Neural cell (in vitro differentiated cells): ENCODE results near the gene TAF11. TPM values are rescaled to one million over a fixed set of nuclear protein-coding genes. Genes with fewer than 3 reads are reported as not detected.
"Not testable (repeated sequence)": the region's sequence is repeated elsewhere in the genome, so short reads cannot be mapped to it uniquely, and the experiment has no call there.

Experiments used
- H2AFZ ChIP-seq: fragments of 200-600, 300-800 bp; sonication (generic), shearing (Covaris generic); 2 replicates; pipeline ENCODE4 v1.6.0; 2014; ENCODE audit warnings: low read depth, mild to moderate bottlenecking, antibody characterized with exemption, low read length, moderate library complexity
- H3F3A ChIP-seq: fragments of 200-600 bp; shearing (Covaris generic); 2 replicates; pipeline ENCODE4 v1.6.1; 2016; ENCODE audit warnings: mild to moderate bottlenecking, moderate library complexity, mixed read lengths, antibody characterized with exemption, low read length; ENCODE audit not compliant: insufficient read depth, poor library complexity, severe bottlenecking
- H3K27ac ChIP-seq: fragments of 200-600, 300-800 bp; sonication (generic), shearing (Covaris generic); 2 replicates; pipeline ENCODE4 v1.5.1; 2014; ENCODE audit warnings: mild to moderate bottlenecking, low read length, moderate library complexity
- H3K27me3 ChIP-seq: fragments of 300-800, 200-600 bp; sonication (generic), shearing (Covaris generic); 2 replicates; pipeline ENCODE4 v1.6.0; 2014; ENCODE audit warnings: mild to moderate bottlenecking, low read depth, low read length, moderate library complexity; ENCODE audit not compliant: insufficient read depth
- H3K36me3 ChIP-seq: fragments of 300-800, 200-600 bp; sonication (generic), shearing (Covaris generic); 2 replicates; pipeline ENCODE4 v1.5.1; 2014; ENCODE audit warnings: mild to moderate bottlenecking, antibody characterized with exemption, low read length, moderate library complexity; ENCODE audit not compliant: insufficient read depth
- H3K4me2 ChIP-seq: fragments of 300-800, 200-600 bp; sonication (generic), shearing (Covaris generic); 2 replicates; pipeline ENCODE4 v1.6.0; 2014; ENCODE audit warnings: mild to moderate bottlenecking, low read length
- H3K4me3 ChIP-seq: fragments of 300-800, 200-600 bp; sonication (generic), shearing (Covaris generic); 2 replicates; pipeline ENCODE4 v1.5.1; 2014; ENCODE audit warnings: mild to moderate bottlenecking, low read length, moderate library complexity
- H3K79me2 ChIP-seq: fragments of 200-600 bp; shearing (Covaris generic); replicated peaks from 2 replicates; pipeline ENCODE4 v1.6.0; 2014; ENCODE audit warnings: mild to moderate bottlenecking, low read length, moderate library complexity; ENCODE audit not compliant: insufficient read depth
- H3K9ac ChIP-seq: fragments of 300-800, 200-600 bp; sonication (generic), shearing (Covaris generic); 2 replicates; pipeline ENCODE4 v1.6.1; 2016; ENCODE audit warnings: mild to moderate bottlenecking, low read length, mixed read lengths
- H3K9me2 ChIP-seq: fragments of 200-600 bp; shearing (Covaris generic); 2 replicates; pipeline ENCODE4 v1.6.1; 2016; ENCODE audit warnings: mild to moderate bottlenecking, low read length, mixed read lengths; ENCODE audit not compliant: insufficient read depth
- H3K9me3 ChIP-seq: fragments of 200-600, 300-800 bp; sonication (generic), shearing (Covaris generic); 2 replicates; pipeline ENCODE4 v1.6.1; 2016; ENCODE audit warnings: mild to moderate bottlenecking, mixed run types, low read length, moderate library complexity, mixed read lengths
- H4K20me1 ChIP-seq: fragments of 200-600 bp; shearing (Covaris generic); 2 replicates; pipeline ENCODE4 v1.6.1; 2016; ENCODE audit warnings: mild to moderate bottlenecking, mixed run types; ENCODE audit not compliant: insufficient read depth
- CTCF ChIP-seq: fragments of 450-650 bp; IDR thresholded peaks from 2 replicates; pipeline ENCODE4 v1.5.1; 2014; ENCODE audit warnings: antibody characterized with exemption, mild to moderate bottlenecking, moderate library complexity; ENCODE audit not compliant: poor library complexity, severe bottlenecking
- EP300 ChIP-seq: fragments of 450-650 bp; conservative IDR thresholded peaks from 2 replicates; pipeline ENCODE4 v1.6.1; 2014; ENCODE audit warnings: antibody characterized with exemption, mild to moderate bottlenecking, moderate library complexity; ENCODE audit not compliant: poor library complexity, severe bottlenecking
- MXI1 ChIP-seq: fragments of 450-650 bp; conservative IDR thresholded peaks from 2 replicates; pipeline ENCODE4 v1.6.1; 2014; ENCODE audit warnings: antibody characterized with exemption, mild to moderate bottlenecking; ENCODE audit not compliant: poor library complexity, severe bottlenecking
- POLR2AphosphoS5 ChIP-seq: IDR thresholded peaks from 2 replicates; pipeline ENCODE4 v1.6.1; 2012
- RAD21 ChIP-seq: fragments of 450-650 bp; conservative IDR thresholded peaks from 2 replicates; pipeline ENCODE4 v1.6.1; 2014; ENCODE audit warnings: antibody characterized with exemption, mild to moderate bottlenecking, moderate library complexity
- REST ChIP-seq: IDR thresholded peaks from 2 replicates; pipeline ENCODE4 v1.6.1; 2012; ENCODE audit warnings: borderline replicate concordance
- SMC3 ChIP-seq: fragments of 450-650 bp; conservative IDR thresholded peaks from 2 replicates; pipeline ENCODE4 v1.6.1; 2014; ENCODE audit warnings: antibody characterized with exemption, mild to moderate bottlenecking, moderate library complexity; ENCODE audit not compliant: poor library complexity
- TAF1 ChIP-seq: IDR thresholded peaks from 2 replicates; pipeline ENCODE4 v1.6.1; 2012; ENCODE audit warnings: low read depth
- polyA plus RNA-seq: library from polyadenylated mRNA; depleted of rRNA; stranded (reverse); fragments of >200 nt; gene quantifications from 2 replicates; pipeline ENCODE4 v1.2.3, GENCODE V29; 2014

The TAF11 gene
- polyA plus RNA-seq, 1 donor from 2014 or later: 115 TPM

DNA sequence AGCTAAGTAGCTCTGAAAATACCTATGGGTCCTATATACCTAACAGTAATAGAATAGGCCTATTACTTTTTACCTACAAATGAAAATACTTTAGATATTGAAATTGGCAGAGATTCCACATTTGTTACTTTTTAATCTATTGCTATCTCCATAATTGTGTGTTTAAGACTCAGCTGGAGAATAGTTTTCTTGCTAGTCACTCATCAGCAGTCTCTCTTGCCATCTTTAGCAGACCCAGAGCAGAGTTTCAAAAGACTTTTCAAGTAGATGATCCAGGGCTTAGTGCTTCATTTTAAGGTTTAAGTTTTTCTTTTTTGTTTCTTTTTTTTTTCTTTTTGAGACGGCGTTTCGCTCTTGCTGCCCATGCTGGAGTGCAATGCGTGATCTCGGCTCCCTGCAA lies 14.1 kb upstream of the TAF11 start:
- Histone ChIP-seq H4K20me1 (no peaks in the 10 kb centered on the region), H3K79me2 (peaks cover 5% of the 10 kb centered on the region), H3K4me2 (no peak overlapping the region)

DNA sequence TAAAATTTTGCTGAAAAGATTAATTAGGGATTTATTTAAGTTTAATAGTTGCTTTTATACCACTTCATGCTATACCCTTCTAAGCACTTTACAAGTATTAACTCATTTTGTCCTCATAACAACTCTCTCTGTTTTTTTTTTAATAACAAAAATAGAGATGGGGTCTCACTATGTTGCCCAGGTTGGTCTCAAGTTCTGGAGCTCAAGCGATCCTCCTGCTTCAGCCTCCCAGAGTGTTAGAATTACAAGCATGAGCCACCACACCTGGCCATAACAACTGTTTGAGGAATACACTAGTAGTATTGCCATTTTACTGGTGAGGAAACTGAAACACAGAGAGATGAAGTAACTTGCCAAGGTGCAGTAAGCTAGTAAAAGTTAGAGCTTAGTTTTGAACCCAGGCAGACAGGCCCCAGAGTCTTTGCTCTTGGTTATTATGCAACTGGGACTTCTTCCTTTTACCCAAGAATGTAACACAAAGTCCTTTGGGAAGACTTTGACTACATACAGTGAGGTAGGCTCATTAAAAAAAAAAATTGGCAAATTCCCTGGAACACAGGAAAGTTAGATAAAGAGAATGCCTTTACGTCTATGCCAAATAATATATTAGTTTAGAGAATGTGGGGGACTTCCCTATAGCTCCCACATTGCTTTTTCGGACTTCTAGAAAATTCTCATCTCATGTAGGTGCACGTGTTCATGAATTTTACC lies 12.6 kb upstream of the TAF11 start:
- Histone ChIP-seq H3K27ac (no peak overlapping the region), H4K20me1 (no peaks in the 10 kb centered on the region), H3K79me2 (peaks cover 8% of the 10 kb centered on the region)

More for the DNA sequence above, 14.1 kb upstream of the TAF11 start:
- Histone ChIP-seq H3K4me3 (no peak overlapping the region), H3F3A (no peaks in the 10 kb centered on the region), H3K27me3 (no peaks in the 10 kb centered on the region), H3K9me3 (no peaks in the 10 kb centered on the region), H3K9ac (no peak overlapping the region), H3K27ac (no peak overlapping the region), H3K36me3 (no peaks in the 10 kb centered on the region), H2AFZ (no peak overlapping the region), H3K9me2 (no peaks in the 10 kb centered on the region)
- TF ChIP-seq SMC3 (no peak), MXI1 (no peak), EP300 (no peak), REST (no peak)

GRCh38 chr6:34899748-34900147 lies 11.9 kb upstream of the TAF11 start:
- not testable (repeated sequence) for H4K20me1 ChIP-seq, H3K9me3 ChIP-seq
- peaks cover 15% of the 10 kb centered on the region for H3K79me2 ChIP-seq

More for the DNA sequence above, 12.6 kb upstream of the TAF11 start:
- no peak for TF ChIP-seq TAF1
- Histone ChIP-seq H3K9me3 (no peaks in the 10 kb centered on the region), H2AFZ (no peak overlapping the region), H3K9me2 (no peaks in the 10 kb centered on the region), H3K27me3 (no peaks in the 10 kb centered on the region), H3K9ac (no peak overlapping the region), H3F3A (no peaks in the 10 kb centered on the region), H3K4me2 (no peak overlapping the region), H3K4me3 (no peak overlapping the region), H3K36me3 (no peaks in the 10 kb centered on the region)

DNA sequence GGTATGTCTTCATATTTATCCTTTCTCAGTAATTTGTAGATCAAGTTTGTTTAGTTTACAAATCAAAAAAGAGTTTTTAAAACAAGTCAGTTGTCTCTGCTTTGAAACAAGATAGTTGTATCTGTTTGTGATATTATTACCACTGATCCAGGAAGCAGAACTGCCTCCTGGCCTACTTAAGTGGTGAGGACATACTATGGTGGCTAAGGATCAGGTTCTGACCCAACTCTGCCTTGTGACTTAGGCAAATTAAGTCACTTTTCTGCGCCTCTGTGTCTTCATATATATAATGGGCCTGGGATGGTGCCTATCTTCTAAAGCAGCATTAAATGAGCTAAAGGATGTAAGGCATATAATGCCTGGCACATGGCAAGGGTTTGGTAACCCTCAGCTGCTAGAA lies 9.9 kb upstream of the TAF11 start:
- Histone ChIP-seq H3K9me2 (no peaks in the 10 kb centered on the region), H3F3A (no peaks in the 10 kb centered on the region), H3K4me3 (no peak overlapping the region), H3K4me2 (no peak overlapping the region), H3K9ac (no peak overlapping the region), H3K27ac (no peak overlapping the region), H4K20me1 (no peaks in the 10 kb centered on the region), H3K36me3 (no peaks in the 10 kb centered on the region), H3K27me3 (no peaks in the 10 kb centered on the region), H3K9me3 (no peaks in the 10 kb centered on the region), H3K79me2 (peaks cover 23% of the 10 kb centered on the region), H2AFZ (no peak overlapping the region)
- TF ChIP-seq EP300 (no peak), CTCF (no peak), REST (no peak), POLR2AphosphoS5 (no peak), SMC3 (no peak), RAD21 (no peak), MXI1 (no peak), TAF1 (no peak)

More at GRCh38 chr6:34899748-34900147, 11.9 kb upstream of the TAF11 start:
- not testable (repeated sequence) for H3K36me3 ChIP-seq, H3F3A ChIP-seq, H3K4me3 ChIP-seq, H3K27ac ChIP-seq, H3K4me2 ChIP-seq, H2AFZ ChIP-seq, H3K9ac ChIP-seq, H3K9me2 ChIP-seq, H3K27me3 ChIP-seq
